ENCODE results near the gene AQP12B. TPM values are rescaled to one million over a fixed set of nuclear protein-coding genes. Genes with fewer than 3 reads are reported as not detected.
"Not testable (repeated sequence)": the region's sequence is repeated elsewhere in the genome, so short reads cannot be mapped to it uniquely, and the experiment has no call there.

Gene AQP12B
- polyA plus RNA-seq, 2 donors: not detected

- H3K4me1 ChIP-seq (ENCODE audit: control insufficient read depth in 2 of 2, insufficient read depth in 2 of 2, low read length in 1 of 2): peaks cover 0 to 7% of the 10 kb centered on the region in 2 donors
- H3K27me3 ChIP-seq (ENCODE audit: control insufficient read depth in 1 of 2, insufficient read depth in 2 of 2, low read length in 2 of 2): peaks cover 8 to 9% of the 10 kb centered on the region in 2 donors
- H3K36me3 ChIP-seq (ENCODE audit: control insufficient read depth in 2 of 2, insufficient read depth in 2 of 2, low read length in 1 of 2): no peaks in the 10 kb centered on the region
- H3K27ac ChIP-seq (ENCODE audit: low read depth in 2 of 2, low read length in 1 of 2): no peak overlapping the region
- no peak overlapping the region for H3K4me3 ChIP-seq (ENCODE audit: low read depth in 1 of 2, low read length in 2 of 2)
- peaks cover 0 to 3% of the 10 kb centered on the region in 2 donors for H3K9me3 ChIP-seq (ENCODE audit: control insufficient read depth in 2 of 2, insufficient read depth in 1 of 2, low read depth in 1 of 2, low read length in 1 of 2)
- WGBS, 2 donors: 73 to 82% methylated on average over 4 of the region's 4 CpGs
Measured at GRCh38 chr2:240670950-240671349, 11.7 kb downstream of the AQP12B start.

GRCh38 chr2:240670402-240670801 is 12.3 kb downstream of the AQP12B start:
- Histone ChIP-seq H3K4me3 (ENCODE audit: low read depth in 1 of 2, low read length in 2 of 2) (no peak overlapping the region), H3K4me1 (ENCODE audit: control insufficient read depth in 2 of 2, insufficient read depth in 2 of 2, low read length in 1 of 2) (peaks cover 0 to 7% of the 10 kb centered on the region in 2 donors), H3K36me3 (ENCODE audit: control insufficient read depth in 2 of 2, insufficient read depth in 2 of 2, low read length in 1 of 2) (no peaks in the 10 kb centered on the region), H3K27me3 (ENCODE audit: control insufficient read depth in 1 of 2, insufficient read depth in 2 of 2, low read length in 2 of 2) (peaks cover 8 to 9% of the 10 kb centered on the region in 2 donors), H3K27ac (ENCODE audit: low read depth in 2 of 2, low read length in 1 of 2) (no peak overlapping the region), H3K9me3 (ENCODE audit: control insufficient read depth in 2 of 2, insufficient read depth in 1 of 2, low read depth in 1 of 2, low read length in 1 of 2) (peaks cover 0 to 3% of the 10 kb centered on the region in 2 donors)
- WGBS, 2 donors: 68 to 73% methylated on average over 7 of the region's 7 CpGs

- H3K4me1 ChIP-seq (ENCODE audit: control insufficient read depth in 2 of 2, insufficient read depth in 2 of 2, low read length in 1 of 2): no peaks in the 10 kb centered on the region
- H3K27ac ChIP-seq (ENCODE audit: low read depth in 2 of 2, low read length in 1 of 2): no peak overlapping the region
- H3K4me3 ChIP-seq (ENCODE audit: low read depth in 1 of 2, low read length in 2 of 2): no peak overlapping the region
- H3K9me3 ChIP-seq (ENCODE audit: control insufficient read depth in 2 of 2, insufficient read depth in 1 of 2, low read depth in 1 of 2, low read length in 1 of 2): peaks cover 0 to 3% of the 10 kb centered on the region in 2 donors
- WGBS, 2 donors: 77 to 81% methylated on average over 1 of the region's 1 CpG
- H3K36me3 ChIP-seq (ENCODE audit: control insufficient read depth in 2 of 2, insufficient read depth in 2 of 2, low read length in 1 of 2): no peaks in the 10 kb centered on the region
- peaks cover 0 to 2% of the 10 kb centered on the region in 2 donors for H3K27me3 ChIP-seq (ENCODE audit: control insufficient read depth in 1 of 2, insufficient read depth in 2 of 2, low read length in 2 of 2)
Measured at GRCh38 chr2:240664622-240665021, 18.1 kb downstream of the AQP12B start.

- Histone ChIP-seq H3K4me1 (ENCODE audit: control insufficient read depth in 2 of 2, insufficient read depth in 2 of 2, low read length in 1 of 2) (no peaks in the 10 kb centered on the region), H3K36me3 (ENCODE audit: control insufficient read depth in 2 of 2, insufficient read depth in 2 of 2, low read length in 1 of 2) (no peaks in the 10 kb centered on the region)
- WGBS, 2 donors: 74 to 77% methylated on average over 6 of the region's 6 CpGs
Measured at GRCh38 chr2:240663546-240664190, 19.0 kb downstream of the AQP12B start.

GRCh38 chr2:240662681-240663080 is 20.0 kb downstream of the AQP12B start:
- 77 to 79% methylated on average over 3 of the region's 3 CpGs for WGBS, 2 donors
- Histone ChIP-seq H3K27ac (ENCODE audit: low read depth in 2 of 2, low read length in 1 of 2) (no peak overlapping the region), H3K9me3 (ENCODE audit: control insufficient read depth in 2 of 2, insufficient read depth in 1 of 2, low read depth in 1 of 2, low read length in 1 of 2) (peaks cover 0 to 3% of the 10 kb centered on the region in 2 donors), H3K4me3 (ENCODE audit: low read depth in 1 of 2, low read length in 2 of 2) (no peak overlapping the region), H3K27me3 (ENCODE audit: control insufficient read depth in 1 of 2, insufficient read depth in 2 of 2, low read length in 2 of 2) (peaks cover 0 to 2% of the 10 kb centered on the region in 2 donors), H3K36me3 (ENCODE audit: control insufficient read depth in 2 of 2, insufficient read depth in 2 of 2, low read length in 1 of 2) (no peaks in the 10 kb centered on the region), H3K4me1 (ENCODE audit: control insufficient read depth in 2 of 2, insufficient read depth in 2 of 2, low read length in 1 of 2) (no peaks in the 10 kb centered on the region)

More at GRCh38 chr2:240663546-240664190, 19.0 kb downstream of the AQP12B start:
- Histone ChIP-seq H3K4me3 (ENCODE audit: low read depth in 1 of 2, low read length in 2 of 2) (no peak overlapping the region), H3K9me3 (ENCODE audit: control insufficient read depth in 2 of 2, insufficient read depth in 1 of 2, low read depth in 1 of 2, low read length in 1 of 2) (peaks cover 0 to 3% of the 10 kb centered on the region in 2 donors), H3K27me3 (ENCODE audit: control insufficient read depth in 1 of 2, insufficient read depth in 2 of 2, low read length in 2 of 2) (peaks cover 0 to 2% of the 10 kb centered on the region in 2 donors), H3K27ac (ENCODE audit: low read depth in 2 of 2, low read length in 1 of 2) (no peak overlapping the region)

- not testable (repeated sequence) for H3K4me1 ChIP-seq (ENCODE audit: control insufficient read depth in 2 of 2, insufficient read depth in 2 of 2, low read length in 1 of 2); H3K9me3 ChIP-seq (ENCODE audit: control insufficient read depth in 2 of 2, insufficient read depth in 1 of 2, low read depth in 1 of 2, low read length in 1 of 2); H3K27me3 ChIP-seq (ENCODE audit: control insufficient read depth in 1 of 2, insufficient read depth in 2 of 2, low read length in 2 of 2); H3K27ac ChIP-seq (ENCODE audit: low read depth in 2 of 2, low read length in 1 of 2); H3K36me3 ChIP-seq (ENCODE audit: control insufficient read depth in 2 of 2, insufficient read depth in 2 of 2, low read length in 1 of 2); H3K4me3 ChIP-seq (ENCODE audit: low read depth in 1 of 2, low read length in 2 of 2)
- 92 to 95% methylated on average over 7 of the region's 7 CpGs for WGBS, 2 donors
Measured at GRCh38 chr2:240659883-240660282, 22.8 kb downstream of the AQP12B start.

- Histone ChIP-seq H3K27me3 (ENCODE audit: control insufficient read depth in 1 of 2, insufficient read depth in 2 of 2, low read length in 2 of 2) (peaks cover 0 to 2% of the 10 kb centered on the region in 2 donors), H3K4me3 (ENCODE audit: low read depth in 1 of 2, low read length in 2 of 2) (no peak overlapping the region), H3K9me3 (ENCODE audit: control insufficient read depth in 2 of 2, insufficient read depth in 1 of 2, low read depth in 1 of 2, low read length in 1 of 2) (no peaks in the 10 kb centered on the region), H3K27ac (ENCODE audit: low read depth in 2 of 2, low read length in 1 of 2) (no peak overlapping the region), H3K36me3 (ENCODE audit: control insufficient read depth in 2 of 2, insufficient read depth in 2 of 2, low read length in 1 of 2) (no peaks in the 10 kb centered on the region), H3K4me1 (ENCODE audit: control insufficient read depth in 2 of 2, insufficient read depth in 2 of 2, low read length in 1 of 2) (no peaks in the 10 kb centered on the region)
- 70% methylated on average over 10 of the region's 10 CpGs for WGBS, 2 donors
Measured at GRCh38 chr2:240655931-240656886, 26.5 kb downstream of the AQP12B start.

- peaks cover 0 to 6% of the 10 kb centered on the region in 2 donors for H3K27me3 ChIP-seq (ENCODE audit: control insufficient read depth in 1 of 2, insufficient read depth in 2 of 2, low read length in 2 of 2)
- H3K36me3 ChIP-seq (ENCODE audit: control insufficient read depth in 2 of 2, insufficient read depth in 2 of 2, low read length in 1 of 2): no peaks in the 10 kb centered on the region
- 63 to 69% methylated on average over 3 of the region's 3 CpGs for WGBS, 2 donors
Measured at GRCh38 chr2:240651185-240651584, 31.5 kb downstream of the AQP12B start.

GRCh38 chr2:240650254-240650965 is 32.3 kb downstream of the AQP12B start:
- H3K27me3 ChIP-seq (ENCODE audit: control insufficient read depth in 1 of 2, insufficient read depth in 2 of 2, low read length in 2 of 2): peaks cover 0 to 6% of the 10 kb centered on the region in 2 donors
- WGBS, 2 donors: 89 to 91% methylated on average over 13 of the region's 13 CpGs

More at GRCh38 chr2:240651185-240651584, 31.5 kb downstream of the AQP12B start:
- Histone ChIP-seq H3K27ac (ENCODE audit: low read depth in 2 of 2, low read length in 1 of 2) (no peak overlapping the region), H3K4me3 (ENCODE audit: low read depth in 1 of 2, low read length in 2 of 2) (no peak overlapping the region), H3K4me1 (ENCODE audit: control insufficient read depth in 2 of 2, insufficient read depth in 2 of 2, low read length in 1 of 2) (peaks cover 0 to 5% of the 10 kb centered on the region in 2 donors), H3K9me3 (ENCODE audit: control insufficient read depth in 2 of 2, insufficient read depth in 1 of 2, low read depth in 1 of 2, low read length in 1 of 2) (no peaks in the 10 kb centered on the region)

More at GRCh38 chr2:240650254-240650965, 32.3 kb downstream of the AQP12B start:
- Histone ChIP-seq H3K4me3 (ENCODE audit: low read depth in 1 of 2, low read length in 2 of 2) (no peak overlapping the region), H3K4me1 (ENCODE audit: control insufficient read depth in 2 of 2, insufficient read depth in 2 of 2, low read length in 1 of 2) (peaks cover 2 to 5% of the 10 kb centered on the region in 2 donors), H3K36me3 (ENCODE audit: control insufficient read depth in 2 of 2, insufficient read depth in 2 of 2, low read length in 1 of 2) (no peaks in the 10 kb centered on the region), H3K27ac (ENCODE audit: low read depth in 2 of 2, low read length in 1 of 2) (no peak overlapping the region), H3K9me3 (ENCODE audit: control insufficient read depth in 2 of 2, insufficient read depth in 1 of 2, low read depth in 1 of 2, low read length in 1 of 2) (no peaks in the 10 kb centered on the region)

Data from esophagus (tissue), 2 donors.